SIG-M5 (cell line): ENCODE measurements around the gene PANK2.
"Not testable (repeated sequence)": the region's sequence is repeated elsewhere in the genome, so short reads cannot be mapped to it uniquely, and the experiment has no call there.

Source experiments
- DNase-seq: peaks from one replicate; lab custom pipeline; 2025; lab: John Stamatoyannopoulos, UW

Gene PANK2

DNA sequence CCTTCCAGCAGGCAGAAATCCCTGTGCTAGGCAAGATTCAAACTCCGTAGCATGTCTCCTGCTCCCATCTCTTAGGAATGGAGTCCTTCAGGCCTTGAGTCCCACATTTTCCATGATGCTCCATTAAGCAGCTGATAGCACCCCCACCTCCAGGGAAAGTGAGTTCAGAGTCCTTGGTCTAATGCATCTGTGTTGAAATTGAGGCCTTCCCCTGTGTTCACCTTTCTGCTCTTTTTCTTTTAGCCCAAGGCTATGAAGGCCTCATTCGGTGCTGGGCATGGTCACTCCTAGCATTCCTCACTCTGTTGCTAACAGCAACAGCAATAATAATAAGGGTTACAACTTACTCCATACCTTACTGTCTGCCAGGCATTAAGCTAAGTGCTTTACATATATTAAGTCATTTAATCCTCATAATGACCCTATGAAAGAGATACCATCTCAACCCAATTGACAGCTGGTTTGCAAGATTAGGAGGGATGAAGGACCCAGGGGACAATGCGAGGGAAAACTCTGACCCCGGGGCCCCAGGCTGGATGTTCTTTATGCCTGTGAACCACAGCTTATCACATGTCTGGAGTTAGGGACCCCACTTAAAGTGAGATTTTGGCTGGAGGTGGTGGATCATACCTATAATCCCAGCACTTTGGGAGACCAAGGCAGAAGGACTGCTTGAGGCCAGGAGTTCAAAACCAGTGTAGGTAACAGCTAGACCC is 17.5 kb upstream of the PANK2 start:
- DNase-seq = no peak

DNA sequence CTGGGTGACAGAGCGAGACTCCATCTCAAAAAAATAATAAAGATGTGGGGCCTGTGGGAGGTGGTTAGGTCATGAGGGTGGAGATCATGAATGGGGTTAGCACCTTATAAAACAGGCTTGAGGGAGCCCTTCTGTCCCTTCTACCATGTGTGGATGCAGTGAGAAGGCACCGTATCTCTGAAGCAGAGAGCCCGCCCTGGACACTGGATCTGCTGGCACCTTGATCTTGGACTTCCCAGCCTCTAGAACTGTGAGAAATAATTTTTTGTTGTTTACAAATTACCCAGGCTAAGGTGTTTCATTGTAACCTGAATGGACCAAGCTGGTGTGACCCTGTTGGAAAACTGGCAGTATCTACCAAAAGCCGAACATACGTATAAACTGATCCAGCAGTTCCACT is 15.7 kb upstream of the PANK2 start:
- no peak for DNase-seq

DNA sequence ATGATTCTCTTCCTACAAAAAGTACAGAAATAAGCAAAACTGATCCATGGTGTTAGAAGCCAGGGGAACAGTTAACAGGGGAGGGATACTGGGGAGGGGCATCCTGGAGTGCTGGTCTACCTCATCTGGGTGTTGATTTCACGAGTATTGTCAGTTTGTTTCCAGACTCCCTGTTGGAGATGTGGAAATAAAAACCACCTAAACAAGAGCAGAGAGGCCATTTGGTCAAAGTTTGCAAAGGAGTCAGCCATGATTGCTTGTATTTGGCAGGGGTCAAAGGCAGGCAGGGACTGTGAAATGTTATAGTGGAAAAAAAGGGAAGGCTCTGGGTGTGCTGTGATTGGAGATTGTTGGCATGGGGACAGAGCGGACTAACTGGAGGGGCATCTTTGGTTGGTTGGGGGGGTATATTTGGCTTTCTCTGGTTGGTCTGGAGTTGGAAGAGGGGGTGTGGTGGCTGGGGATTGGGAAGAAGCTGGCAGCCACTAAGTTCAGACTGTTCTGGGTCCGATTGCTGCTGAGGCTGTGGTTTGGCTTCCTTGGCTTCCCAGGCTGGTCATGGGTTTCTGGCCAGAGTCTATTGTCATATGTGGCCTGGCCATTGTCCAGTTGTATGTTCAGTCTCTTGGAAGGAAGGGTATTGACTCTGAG is 14.9 kb upstream of the PANK2 start:
- no peak for DNase-seq

DNA sequence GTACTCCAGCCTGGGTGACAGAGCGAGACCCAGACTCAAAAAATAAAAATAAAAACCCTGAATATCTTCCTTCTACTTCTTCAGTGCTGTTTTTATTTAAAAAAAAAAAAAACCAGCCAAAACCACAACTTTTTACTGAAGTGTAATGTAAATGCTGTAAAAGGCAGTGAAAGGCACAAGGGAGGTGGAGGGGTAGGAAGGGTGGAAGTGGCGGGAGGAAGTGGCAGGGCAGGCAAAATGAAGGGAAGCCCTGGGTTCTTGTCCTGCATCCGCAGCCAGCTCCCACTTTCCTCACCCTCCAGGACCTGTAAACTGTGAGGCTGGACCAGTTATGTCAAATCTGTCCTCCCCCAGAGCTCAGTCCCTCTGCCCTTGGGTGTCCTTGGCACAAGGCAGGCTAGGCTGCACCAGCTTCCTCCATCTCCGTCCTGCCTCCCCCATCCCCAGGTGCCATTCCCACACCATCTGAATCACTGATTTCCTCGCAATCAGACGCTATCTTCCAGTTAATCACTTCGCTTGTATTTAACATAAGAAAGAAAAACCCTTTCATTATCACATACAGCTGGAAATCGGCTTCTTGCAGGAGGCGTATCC is 13.7 kb upstream of the PANK2 start:
- no peak for DNase-seq

DNA sequence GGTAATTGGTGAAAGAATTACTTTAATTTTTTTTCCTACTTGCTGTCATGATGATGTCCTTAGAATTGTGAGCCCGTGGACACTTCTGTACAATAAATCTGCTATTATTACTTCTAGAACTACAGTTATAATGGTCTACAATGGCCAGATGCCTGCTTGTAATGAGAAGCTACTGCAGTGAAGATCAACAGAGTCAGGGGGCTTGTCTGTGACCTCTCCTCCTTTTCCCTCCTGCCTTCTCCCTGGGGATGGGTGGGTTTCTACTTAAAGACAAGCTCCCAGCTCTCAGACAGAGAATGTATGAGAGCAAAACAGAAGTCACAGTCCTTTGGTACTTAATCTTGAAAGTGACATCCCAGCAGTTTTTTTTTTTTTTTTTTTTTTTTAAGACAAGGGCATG is 13.2 kb upstream of the PANK2 start:
- DNase-seq = no peak

DNA sequence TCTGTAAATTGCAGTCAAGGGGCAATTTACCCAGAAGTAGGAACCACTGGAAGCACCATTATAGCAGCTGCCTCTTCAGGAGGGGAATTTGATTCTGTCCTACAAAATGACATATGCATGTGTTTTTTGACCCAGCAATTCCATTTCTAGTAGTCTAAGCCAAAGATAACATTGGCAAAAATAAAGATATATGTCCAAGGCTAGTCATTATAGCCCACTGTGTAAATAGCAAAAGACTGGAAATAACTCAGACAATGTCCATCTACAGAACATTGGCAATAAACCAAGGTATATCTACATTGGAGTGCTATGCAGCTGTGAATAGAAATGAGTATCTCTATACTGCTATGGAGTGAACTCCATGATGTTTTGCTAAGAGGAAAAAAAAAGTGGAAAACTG is 12.5 kb upstream of the PANK2 start:
- no peak for DNase-seq

DNA sequence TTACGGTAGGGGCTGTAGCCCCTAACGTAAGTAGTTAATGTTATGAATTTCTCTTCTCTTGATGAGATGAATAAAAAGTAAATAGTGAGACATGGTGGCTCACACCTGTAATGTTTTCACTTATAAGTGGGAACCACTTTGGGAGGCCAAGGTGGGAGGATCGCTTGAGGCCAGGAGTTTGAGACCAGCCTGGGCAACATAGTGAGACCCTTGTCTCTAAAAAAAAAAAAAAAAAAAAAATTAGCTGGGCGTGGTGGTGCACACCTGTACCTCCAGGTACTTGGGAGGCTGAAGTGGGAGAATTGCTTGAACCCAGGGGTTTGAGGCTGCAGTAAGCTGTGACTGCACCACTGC is 10.3 kb upstream of the PANK2 start:
- DNase-seq = not testable (repeated sequence)

DNA sequence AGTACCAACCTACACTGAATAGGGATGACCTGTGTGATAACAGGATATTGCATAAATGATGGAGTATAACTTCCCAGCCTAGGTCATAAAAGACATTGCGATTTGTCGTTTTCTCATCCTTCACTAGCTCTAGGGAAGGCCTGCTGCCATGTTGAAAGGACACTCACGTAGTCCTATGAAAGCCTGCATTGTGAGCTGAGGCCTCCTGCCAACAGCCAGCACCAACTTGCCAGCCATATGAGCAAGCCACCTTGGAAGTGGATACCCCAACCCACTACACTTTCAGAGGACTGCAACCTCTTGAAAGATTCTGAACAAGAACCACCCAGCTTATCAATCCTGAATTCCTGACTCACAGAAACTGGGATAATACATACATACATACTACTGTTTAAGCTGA is 3.5 kb upstream of the PANK2 start:
- no peak for DNase-seq

DNA sequence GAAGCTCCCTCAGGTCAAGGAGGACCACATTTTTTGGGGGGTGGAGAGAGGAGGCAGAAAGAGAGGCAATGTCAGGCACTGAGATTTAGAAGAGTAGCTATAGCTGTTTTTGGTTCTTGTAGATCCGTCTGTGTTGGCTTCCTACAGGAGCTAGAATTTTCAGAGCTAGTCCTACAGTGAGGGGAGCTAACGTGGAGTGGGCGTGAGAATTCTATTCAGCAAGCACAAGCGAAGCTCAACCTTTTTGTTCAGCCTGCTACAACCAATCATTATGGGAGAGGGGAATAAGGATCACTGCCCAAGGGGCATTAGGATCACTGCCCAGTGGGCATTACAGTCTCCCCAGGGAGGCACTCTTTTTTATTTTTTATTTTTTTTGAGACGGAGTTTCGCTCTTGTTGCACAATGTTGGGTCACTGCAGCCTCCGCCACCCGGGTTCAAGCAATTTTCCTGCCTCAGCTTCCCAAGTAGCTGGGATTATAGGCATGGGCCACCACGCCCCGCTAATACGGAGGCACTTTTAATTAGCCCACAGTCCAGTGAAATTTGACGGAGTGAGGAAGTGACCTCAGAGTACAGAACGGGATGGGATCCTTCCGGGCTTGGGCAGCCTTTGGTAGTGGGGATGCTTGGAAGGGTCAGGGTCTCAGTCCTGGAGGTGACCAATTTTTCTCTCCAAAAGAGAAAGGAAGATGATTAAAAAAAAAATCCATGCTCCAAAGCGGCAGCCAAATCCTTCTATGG is 1.1 kb upstream of the PANK2 start:
- no peak for DNase-seq

DNA sequence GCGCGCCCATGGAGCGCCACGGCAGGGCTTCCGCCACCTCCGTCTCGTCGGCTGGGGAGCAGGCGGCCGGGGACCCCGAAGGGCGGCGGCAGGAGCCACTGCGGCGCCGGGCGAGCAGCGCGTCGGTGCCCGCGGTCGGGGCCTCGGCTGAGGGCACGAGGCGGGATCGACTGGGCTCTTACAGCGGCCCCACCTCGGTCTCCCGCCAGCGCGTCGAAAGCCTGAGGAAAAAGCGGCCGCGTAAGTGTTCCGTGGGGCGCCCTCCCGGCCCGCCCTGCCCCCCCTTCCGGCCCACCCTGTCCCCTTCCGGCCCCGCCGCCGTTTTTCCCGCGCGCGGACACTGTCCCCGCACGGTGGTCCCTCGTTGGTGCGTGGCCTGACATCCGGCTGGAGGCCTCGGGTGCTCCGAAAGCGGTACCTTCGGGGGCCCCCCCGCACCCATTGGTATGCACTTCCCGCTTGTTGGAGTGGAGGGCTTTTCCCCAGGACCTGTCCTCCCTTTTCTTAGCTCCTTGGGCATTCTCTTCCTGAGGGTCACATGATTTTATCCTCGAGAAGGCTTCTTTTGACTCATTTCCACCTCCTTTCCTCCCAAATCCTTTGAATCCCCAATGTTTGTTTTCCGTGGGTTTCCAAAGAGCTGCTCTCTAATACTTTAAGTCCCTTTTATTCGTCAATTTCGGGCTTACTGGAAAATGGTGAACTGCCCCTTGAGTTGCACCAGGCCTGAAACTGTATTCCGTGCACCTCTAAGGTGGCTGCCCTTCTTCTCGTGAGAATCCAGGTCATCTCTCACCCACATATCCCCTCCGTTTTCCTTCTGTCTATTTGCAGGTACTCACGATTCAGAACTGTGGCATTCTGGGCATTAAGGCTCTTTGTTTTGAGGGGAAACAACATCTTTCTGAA is 556 bp downstream of the PANK2 start:
- DNase-seq = no peak

DNA sequence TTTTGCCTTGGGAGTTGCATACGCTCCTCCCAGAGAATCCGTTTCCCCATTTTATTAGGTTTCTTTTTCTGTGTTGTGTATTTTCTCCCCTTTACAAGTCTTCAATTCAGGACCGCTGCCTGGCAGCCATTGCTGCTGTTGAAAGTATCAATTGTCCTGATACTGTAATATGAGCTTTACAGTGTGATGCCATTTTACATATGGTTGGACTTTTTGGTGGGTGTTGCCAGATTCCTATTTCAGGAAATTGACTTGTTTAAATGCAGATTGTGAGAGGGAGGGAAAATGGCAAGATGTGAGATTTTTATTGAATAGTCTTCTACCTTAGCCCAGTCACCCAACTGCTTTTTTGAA is 1.2 kb downstream of the PANK2 start:
- no peak for DNase-seq

DNA sequence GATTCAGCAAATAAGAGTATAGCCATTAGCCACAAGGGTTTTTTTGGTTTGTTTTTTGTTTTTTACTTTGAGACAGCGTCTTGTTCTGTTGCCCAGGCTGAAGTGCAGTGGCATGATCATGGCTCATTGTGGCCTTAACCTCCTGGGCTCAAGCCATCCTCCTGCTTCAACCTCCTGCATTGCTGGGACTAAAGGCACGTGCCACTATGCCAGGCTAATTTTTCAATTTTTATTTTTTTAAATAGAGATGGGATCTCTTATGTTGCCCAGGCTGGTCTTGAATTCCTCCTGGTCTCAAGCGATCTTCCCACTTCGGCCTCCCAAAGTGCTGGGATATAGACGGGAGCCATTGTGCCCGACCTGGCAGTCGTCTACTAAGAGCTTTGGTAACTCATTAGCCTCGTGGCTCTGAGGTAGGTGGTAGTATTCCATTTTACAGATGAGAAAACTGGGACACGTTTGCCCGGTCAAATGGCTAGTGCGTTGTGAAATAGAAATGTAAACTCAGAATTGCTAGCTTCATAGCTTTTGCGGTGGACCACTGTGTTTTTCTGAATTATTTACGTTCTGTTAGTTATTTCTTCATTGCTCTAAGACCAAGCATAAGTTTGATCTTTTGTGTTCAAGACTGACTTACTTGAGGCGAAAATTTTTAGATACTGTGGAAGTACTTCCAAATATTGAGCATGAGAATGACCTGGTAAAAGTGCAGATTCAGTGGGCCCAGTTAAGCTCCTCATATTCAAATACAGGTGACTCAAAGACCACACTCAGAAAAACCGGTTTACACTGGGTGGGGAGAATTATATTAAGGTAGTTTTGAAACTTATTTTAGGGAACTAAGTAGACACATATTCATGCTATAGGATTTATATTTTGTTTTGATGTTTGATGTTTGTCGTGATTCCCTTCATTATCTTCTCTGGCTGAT is 2.1 kb downstream of the PANK2 start:
- DNase-seq = no peak

DNA sequence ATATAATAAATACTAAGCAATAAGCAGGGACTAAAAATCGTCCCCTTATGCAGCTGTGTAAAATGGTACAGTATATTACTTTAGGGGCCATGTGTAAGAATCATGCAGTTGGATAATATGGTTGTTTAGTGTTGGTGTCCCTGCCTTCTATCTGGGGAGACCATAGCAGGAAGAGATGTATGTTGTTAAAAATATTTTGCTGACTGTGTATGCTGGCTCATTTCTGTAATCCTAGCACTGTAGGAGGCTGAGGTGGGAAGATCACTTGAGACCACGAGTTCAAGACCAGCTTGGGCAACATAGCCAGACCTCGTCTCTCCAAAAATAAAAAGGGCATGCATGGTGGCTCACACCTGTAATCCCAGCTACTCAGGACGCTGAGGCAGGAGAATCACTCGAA is 5.6 kb downstream of the PANK2 start:
- DNase-seq = no peak

DNA sequence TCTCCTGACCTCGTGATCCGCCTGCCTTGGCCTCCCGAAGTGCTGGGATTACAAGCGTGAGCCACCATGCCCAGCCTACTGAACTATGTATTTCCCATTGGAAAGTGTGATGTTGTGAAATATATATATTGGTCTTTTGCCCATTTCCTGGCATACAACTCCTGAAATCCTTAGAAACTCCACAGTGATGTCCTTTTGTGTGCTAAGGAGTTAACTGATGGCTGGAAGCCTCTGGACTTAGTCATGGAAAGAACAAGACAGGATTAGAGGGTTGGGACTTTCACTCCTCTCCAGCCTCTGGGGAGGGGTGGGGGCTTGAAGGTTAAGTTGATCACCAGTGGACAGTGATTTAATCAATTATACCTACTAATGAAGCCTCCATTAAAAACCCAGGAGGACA is 7.1 kb downstream of the PANK2 start:
- DNase-seq = no peak

DNA sequence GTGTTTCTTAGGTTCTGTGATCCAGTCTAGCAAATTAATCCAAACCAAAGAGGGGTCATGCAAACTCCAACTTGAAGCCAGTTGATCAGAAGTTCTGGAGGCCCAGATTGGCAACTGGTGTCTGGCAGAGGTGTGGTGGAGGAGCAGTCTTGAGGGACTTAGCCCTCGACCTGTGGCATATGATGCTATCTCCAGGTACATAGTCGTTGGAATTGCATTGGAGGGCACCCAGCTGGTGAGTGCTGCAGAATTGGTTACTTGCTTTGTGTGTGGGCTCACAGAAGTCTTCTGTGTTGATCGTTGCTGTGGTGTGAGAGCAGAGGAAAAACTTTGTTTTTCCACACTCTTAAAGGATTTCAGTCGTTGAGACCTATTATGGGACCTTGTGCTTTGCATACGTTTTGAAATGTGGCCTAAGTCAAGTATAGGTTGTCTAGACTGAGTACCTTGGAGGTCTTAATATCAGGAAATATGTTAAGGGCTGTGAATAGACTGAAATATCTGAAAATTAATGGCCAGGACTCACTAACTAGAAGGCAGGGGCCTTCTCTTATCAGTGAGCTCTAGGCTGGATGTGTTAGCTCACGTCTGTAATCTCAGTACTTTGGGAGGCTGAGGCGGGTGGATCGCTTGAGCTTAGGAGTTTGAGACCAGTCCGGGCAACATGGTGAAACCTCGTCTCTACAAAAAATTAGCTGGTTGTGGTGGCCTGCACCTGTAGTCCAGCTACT is 7.8 kb downstream of the PANK2 start:
- no peak for DNase-seq

DNA sequence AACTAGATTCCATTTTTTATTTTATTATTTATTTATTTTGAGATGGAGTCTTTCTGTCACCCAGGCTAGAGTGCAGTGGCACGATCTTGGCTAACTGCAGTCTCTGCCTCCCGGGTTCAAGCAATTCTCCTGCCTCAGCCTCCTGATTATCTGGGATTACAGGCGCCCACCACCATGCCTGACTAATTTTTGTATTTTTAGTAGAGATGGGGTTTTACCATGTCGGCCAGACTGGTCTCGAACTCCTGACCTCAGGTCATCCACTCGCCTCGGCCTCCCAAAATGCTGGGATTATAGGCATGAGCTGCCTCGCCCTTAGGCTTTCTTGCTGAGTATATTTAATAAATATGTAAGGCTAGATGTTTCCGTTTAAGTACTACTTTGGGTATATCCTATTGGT is 9.0 kb downstream of the PANK2 start:
- not testable (repeated sequence) for DNase-seq

DNA sequence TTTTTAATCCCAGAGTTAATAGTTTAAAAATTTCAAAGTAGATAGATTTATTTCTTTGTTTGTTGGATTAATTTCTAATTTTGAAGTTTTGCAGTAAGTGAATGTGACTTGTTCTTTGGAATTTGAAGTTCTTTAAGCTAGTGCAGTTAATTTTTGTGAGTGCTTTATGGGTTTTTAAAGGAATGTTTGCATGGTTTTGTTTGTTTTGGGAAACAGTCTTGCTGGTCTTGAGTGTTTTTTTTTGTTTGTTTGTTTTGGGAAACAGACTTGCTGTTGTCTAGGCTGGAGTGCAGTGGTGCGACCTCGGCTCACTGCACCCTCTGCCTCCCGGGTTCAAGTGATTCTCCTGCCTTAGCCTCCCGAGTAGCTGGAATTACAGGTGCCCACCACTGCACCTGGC is 9.5 kb downstream of the PANK2 start:
- DNase-seq = no peak

DNA sequence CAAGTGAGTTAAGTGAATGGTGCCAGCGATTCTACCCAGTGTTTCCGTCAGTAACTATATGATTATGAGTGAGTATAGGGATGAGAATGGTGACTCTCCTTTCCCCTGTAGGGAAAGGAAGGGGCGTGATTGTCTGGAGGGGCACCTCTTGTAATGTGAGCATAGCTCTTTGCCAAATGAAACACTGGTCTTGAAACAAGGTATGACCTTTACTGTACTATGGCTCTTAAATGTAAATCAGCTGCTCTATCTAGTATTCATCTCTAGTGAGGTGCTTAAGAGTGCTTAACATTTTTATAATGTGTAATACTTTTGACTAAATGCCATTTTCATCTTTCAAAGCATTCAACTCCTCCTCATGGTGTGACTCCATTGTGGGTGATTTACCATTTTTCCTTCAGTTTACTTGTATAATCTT is 11.0 kb downstream of the PANK2 start:
- DNase-seq = no peak

DNA sequence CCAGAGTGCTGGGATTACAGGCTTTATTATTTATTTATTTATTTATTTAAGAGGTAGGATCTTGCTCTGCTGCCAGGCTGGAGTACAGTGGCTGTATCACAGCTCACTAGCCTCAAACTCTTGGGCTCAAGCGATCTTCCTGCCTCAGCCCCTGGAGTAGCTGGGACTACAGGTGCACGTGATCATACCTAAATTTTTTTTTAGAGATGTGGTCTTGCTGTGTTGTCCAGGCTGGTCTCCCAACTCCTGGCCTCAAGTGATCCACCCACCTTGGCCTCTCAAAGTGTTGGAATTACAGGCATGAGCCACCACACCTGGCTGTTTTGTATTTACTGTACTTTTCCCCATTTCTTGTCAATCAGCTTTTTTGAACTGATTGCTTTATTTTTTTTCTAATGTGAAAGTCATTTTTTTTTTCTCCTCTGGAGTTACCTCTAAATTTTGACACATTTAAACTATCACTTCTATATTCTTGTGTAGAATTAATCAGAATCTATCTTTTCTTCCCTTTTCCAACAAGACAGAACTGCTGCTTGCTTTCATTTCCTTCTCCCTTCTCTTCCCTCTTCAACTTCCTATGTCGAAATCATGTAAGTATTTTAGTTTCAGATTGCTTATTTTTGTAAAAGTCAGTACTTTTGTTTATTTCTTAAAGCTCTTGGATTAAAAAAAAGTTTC is 12.0 kb downstream of the PANK2 start:
- DNase-seq = peak; percentile 87
